Stimulated activated CD4-positive, alpha-beta T cell treated with anti-CD3 and anti-CD28 coated beads, Interleukin-15, amount 100 ng/mL, for 48 hours (primary cell): ENCODE results near the gene TRMT13.

Source experiments
- DNase-seq, 2 donors: peaks; one replicate each; pipeline ENCODE4 v3.0.0-alpha.2; 2020; ENCODE audit warnings: low read depth in 2 of 2

TRMT13 gene

GRCh38 chr1:100132566-100133477, at the start of gene TRMT13, which contains the start of gene SASS6:
Gene TRMT13 (plus strand): TSS chr1:100133163. CDS start chr1:100133169, 6 bp downstream.
Gene SASS6 (minus strand): TSS chr1:100132930. CDS start chr1:100132814, 116 bp downstream.
- DNase-seq = peak; percentile 91 to 93

- no peak for DNase-seq
Measured at GRCh38 chr1:100087396-100087795, 45.6 kb upstream of the TRMT13 start.

- no peak for DNase-seq
Measured at GRCh38 chr1:100089082-100089481, 43.9 kb upstream of the TRMT13 start.

- DNase-seq = no peak
Measured at GRCh38 chr1:100090471-100090870, 42.5 kb upstream of the TRMT13 start.

GRCh38 chr1:100100202-100100601, 32.8 kb upstream of the TRMT13 start:
- no peak for DNase-seq

- DNase-seq = no peak
Measured at GRCh38 chr1:100101564-100101963, 31.4 kb upstream of the TRMT13 start.

- no peak for DNase-seq
Measured at GRCh38 chr1:100107696-100108095, 25.3 kb upstream of the TRMT13 start.

- no peak for DNase-seq
Measured at GRCh38 chr1:100109554-100110066, 23.4 kb upstream of the TRMT13 start.

- DNase-seq = no peak
Measured at GRCh38 chr1:100115524-100115923, 17.4 kb upstream of the TRMT13 start.

GRCh38 chr1:100122177-100122576, 10.8 kb upstream of the TRMT13 start:
- DNase-seq = no peak

GRCh38 chr1:100127226-100127625, 5.7 kb upstream of the TRMT13 start:
- DNase-seq = no peak

- no peak for DNase-seq
Measured at GRCh38 chr1:100130552-100131077, 2.3 kb upstream of the TRMT13 start.

- DNase-seq = no peak
Measured at GRCh38 chr1:100131623-100132022, 1.3 kb upstream of the TRMT13 start.

- no peak for DNase-seq
Measured at GRCh38 chr1:100134872-100135271, 1.9 kb downstream of the TRMT13 start.

GRCh38 chr1:100137602-100138001, 4.6 kb downstream of the TRMT13 start:
- DNase-seq = no peak

- no peak for DNase-seq
Measured at GRCh38 chr1:100141192-100141591, 8.2 kb downstream of the TRMT13 start.

- DNase-seq = no peak
Measured at GRCh38 chr1:100142343-100142742, 9.4 kb downstream of the TRMT13 start.

GRCh38 chr1:100145116-100145515, 12.2 kb downstream of the TRMT13 start:
- no peak for DNase-seq

GRCh38 chr1:100146958-100147357, 14.0 kb downstream of the TRMT13 start:
- no peak for DNase-seq

GRCh38 chr1:100147875-100148274, 14.9 kb downstream of the TRMT13 start:
- no peak for DNase-seq

- DNase-seq = no peak
Measured at GRCh38 chr1:100151679-100152078, 18.7 kb downstream of the TRMT13 start.

- no peak for DNase-seq
Measured at GRCh38 chr1:100152271-100152670, 19.3 kb downstream of the TRMT13 start.

- DNase-seq = no peak
Measured at GRCh38 chr1:100162881-100163280, 29.9 kb downstream of the TRMT13 start.
